ENCODE measurements around the gene B4GAT1.

- TF ChIP-seq CTCF (conservative IDR thresholded peaks at IDR 0.05; ENCODE audit: low read depth, low read length): no peak
- TF ChIP-seq EZH2 (IDR thresholded peaks at IDR 0.05; ENCODE audit: low read length, unreplicated experiment): no peak
- TF ChIP-seq EZH2phosphoT487 (IDR thresholded peaks at IDR 0.05; ENCODE audit: borderline replicate concordance, low read length): no peak
Measured at GRCh38 chr11:66297610-66298009, 49.8 kb downstream of the B4GAT1 start.
